Uterine smooth muscle cell (primary cell): Measurements from ENCODE around the gene GCNT2. TPM values are rescaled to one million over a fixed set of nuclear protein-coding genes. Genes with fewer than 3 reads are reported as not detected.

ENCODE experiments used
- total RNA-seq: library from RNA; depleted of rRNA; stranded (reverse); fragments of >200 nt; gene quantifications from 2 replicates; pipeline ENCODE4 v1.2.3, GENCODE V29; 2014

Gene GCNT2
- total RNA-seq = 0.12 and 0.22 TPM in 2 replicates

DNA sequence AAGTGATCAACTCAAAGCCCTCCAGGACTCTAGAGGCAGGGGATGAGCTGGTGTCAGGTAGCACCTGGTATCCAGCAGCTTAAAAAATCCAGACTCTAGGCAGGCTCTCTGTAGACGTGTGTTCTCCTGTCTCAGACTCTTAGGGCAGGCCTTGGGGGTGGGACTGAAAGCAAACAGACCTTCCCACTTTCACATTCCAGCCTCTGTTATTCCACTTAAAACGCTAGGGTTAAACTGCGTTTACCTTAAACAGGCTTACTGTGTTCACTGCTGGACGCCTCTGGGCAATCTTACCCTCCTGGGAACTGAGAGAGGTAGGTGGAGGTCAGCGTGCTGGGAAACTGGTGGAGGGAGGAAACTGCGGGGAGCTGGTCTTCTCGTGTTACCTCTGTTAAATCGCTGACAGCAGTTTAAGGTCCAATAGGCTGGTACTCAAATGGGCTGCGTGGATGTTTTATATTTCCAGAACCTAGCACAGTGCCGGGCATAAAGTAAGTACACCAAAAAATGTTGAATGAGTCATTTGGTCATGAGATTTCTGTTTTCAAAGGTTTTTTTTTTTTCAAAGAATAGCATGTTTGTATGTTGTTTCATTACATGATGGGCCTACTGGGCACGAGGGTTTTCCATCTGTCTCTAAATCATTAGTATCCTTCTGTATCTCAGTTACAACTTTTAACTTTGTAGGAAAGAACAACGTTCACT lies at the start of gene GCNT2:
Gene GCNT2 (plus strand): TSS at position 248 of the 705 bp plus-strand sequence. CDS start 7,561 bp downstream, outside the sequence.

Other genes starting within 250 kb of the GCNT2 start
- gene TFAP2A, start 106.3 kb upstream of the GCNT2 start, total RNA-seq = not detected in 2 replicates
- 1.00 and 1.5 TPM in 2 replicates for gene C6orf52, start 173.3 kb downstream of the GCNT2 start, total RNA-seq
- 22.2 and 33.3 TPM in 2 replicates for gene PAK1IP1, start 173.6 kb downstream of the GCNT2 start, total RNA-seq
- 89.1 and 133 TPM in 2 replicates for gene TMEM14C, start 201.7 kb downstream of the GCNT2 start, total RNA-seq
- gene TMEM14B, start 226.5 kb downstream of the GCNT2 start, total RNA-seq = 69.5 and 104 TPM in 2 replicates